GM19468 (cell line): Measurements from ENCODE around the gene NXPH4.

Experiments
- ATAC-seq: cut with Tn5 transposase; IDR thresholded peaks from one replicate; pipeline ENCODE4 v1.9.1; 2021; ENCODE audit warnings: mild to moderate bottlenecking, moderate library complexity, moderate number of reproducible peaks; ENCODE audit not compliant: unreplicated experiment; ENCODE audit errors: extremely low read depth

Gene NXPH4

GRCh38 chr12:57240066-57240921, 23.7 kb downstream of the NXPH4 start:
- ATAC-seq, result no peak

GRCh38 chr12:57240926-57241401, 24.4 kb downstream of the NXPH4 start:
- ATAC-seq, result no peak

DNA sequence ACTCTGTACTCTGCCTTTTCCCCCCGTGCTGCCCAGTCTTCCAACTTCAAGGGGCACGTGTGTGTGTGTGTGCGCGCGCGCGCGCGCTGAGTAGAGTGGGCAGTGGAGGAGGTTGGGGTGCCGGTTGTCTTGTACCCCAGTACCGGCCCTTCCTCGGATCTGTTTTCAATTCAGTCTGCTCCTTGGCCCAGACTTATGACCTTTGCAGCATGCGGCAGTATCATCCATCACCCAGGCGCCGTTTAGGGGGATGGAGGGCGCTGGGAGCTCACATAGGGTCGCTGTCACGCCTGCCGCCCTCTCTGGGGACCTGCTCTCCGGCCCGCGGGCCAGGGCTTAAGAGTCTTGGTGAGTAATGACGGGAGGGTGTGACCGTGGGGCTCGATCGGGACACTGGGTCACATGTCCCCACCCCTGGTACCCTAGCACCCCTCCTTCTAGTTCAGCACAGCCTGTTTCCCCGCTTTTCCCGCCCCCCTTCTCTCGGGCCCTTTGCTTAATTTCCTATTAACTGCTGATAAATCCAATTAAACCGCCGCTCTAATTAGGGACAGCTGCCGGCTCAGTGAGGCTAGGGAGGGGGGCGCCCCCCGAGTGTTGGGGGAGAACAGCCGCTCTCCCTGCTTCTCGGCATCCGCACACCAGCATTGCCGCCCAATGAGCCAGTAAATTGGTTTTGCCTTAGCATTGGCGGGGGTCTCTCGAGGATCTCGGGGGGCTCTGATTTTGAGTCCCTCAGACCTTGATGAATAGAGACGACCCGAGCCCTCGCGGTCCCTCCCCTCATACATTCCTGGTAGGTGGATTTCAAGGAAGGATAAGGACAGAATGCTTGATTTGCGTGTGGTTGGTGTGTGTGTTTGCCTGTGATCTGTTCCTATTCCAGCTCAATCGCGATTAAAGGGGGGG, 25.1 kb downstream of the NXPH4 start:
- ATAC-seq, result no peak

DNA sequence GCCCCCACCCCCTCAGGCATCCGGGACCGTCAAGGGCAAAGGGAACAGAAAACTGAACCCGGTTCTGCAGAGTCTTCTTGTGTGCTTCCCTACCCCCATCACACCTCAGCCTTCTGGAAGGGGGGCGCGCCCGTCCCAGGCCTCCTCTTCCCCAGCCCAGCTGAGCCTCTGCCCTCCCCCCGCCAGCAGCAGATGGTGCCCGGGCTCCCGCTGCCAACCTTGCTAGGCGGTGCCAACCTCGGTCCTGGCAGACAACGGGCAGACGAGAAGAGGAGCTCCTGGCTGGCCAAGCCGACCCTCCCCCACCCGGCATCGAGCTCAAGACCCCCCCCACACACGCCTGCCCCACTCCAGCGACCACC, 25.7 kb downstream of the NXPH4 start:
- no peak for ATAC-seq

- ATAC-seq, result no peak
Observed at GRCh38 chr12:57242691-57243454, 26.3 kb downstream of the NXPH4 start.

GRCh38 chr12:57243521-57244311, 27.1 kb downstream of the NXPH4 start:
- ATAC-seq, result no peak

DNA sequence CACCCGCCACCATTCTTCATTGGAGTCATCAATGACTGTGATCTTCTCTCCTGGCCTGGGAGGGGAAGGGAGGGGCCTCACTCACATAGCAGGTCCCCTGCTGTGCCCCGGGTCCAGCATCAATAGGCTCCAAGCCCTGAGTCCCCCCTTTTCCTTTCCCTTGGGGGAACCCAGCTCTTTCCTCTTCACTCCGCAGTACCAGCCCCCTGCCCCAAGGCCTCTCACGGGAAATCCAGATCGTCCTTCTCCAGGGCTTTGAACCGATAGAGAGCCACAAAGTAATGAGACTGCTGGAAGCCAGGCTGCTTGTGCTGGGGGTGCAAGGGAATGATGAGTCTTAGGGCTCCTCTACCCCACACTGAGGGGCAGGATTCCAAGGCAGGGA, 27.7 kb downstream of the NXPH4 start:
- ATAC-seq, result no peak

DNA sequence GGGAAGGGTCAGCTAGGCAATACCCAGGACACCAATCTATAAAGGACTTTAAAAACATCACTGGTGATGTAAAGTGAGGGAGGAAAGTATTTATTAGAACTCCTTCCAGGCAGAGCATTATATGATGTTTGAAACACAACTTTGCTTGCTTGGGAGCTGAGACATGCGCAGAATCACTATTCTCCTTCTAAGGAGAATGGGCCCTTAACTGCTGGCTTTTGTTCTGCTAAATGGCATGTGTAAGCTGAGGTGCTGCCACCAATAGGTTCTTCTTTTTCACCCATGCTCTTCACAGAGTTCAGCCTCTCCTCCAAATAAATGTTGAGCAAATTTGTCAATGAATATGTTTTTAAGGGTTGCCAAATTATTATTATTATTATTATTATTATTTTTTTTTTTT, 30.4 kb downstream of the NXPH4 start:
- ATAC-seq, result no peak

- no peak for ATAC-seq
Observed at GRCh38 chr12:57248934-57249742, 32.5 kb downstream of the NXPH4 start.

GRCh38 chr12:57250541-57250940, 33.9 kb downstream of the NXPH4 start:
- no peak for ATAC-seq

- ATAC-seq, result no peak
Observed at GRCh38 chr12:57250956-57251355, 34.4 kb downstream of the NXPH4 start, which contains the start of gene STAC3. Gene STAC3 (minus strand): TSS chr12:57251187. CDS start chr12:57249636, 1,551 bp downstream.

DNA sequence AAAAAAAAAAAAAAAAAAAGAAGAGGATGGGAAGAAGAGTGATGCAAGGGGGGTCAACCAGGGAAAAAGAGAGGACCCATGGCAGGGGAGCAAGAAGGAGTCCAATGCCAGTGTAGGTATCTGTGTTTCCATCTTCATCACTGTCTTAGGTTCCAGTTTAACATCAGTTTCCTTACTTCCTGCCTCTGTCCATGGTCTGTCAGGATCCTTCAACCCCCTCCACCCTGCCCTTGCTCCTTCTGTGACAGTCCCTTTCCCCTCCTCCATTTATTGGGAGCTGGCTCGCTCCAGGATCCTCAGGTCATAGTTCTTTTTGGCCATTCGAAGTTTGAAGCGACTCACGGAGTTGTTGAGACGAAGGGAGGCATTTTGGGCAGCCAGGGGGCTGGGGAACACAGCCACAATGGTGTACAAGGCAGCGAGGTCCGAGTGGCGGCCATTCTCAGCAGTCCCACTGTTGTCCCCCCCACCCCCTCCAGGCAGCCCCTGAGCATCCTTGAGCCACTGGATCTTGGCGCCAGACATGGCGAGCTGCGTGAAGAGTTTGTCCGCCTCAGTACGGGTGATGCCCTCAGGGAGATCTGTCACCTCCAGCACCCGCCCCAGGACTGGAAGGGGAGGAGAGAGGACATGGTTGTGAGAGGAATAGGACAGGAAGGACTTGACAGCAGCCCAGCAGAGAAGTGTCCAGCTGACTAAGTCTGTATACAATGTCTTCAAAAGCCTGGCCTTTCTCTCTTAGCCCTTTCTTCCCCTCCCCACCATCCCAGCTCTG, 38.1 kb downstream of the NXPH4 start:
- no peak for ATAC-seq

GRCh38 chr12:57255916-57256315, 39.3 kb downstream of the NXPH4 start:
- no peak for ATAC-seq

GRCh38 chr12:57258977-57259970, 42.7 kb downstream of the NXPH4 start:
- ATAC-seq, result no peak

DNA sequence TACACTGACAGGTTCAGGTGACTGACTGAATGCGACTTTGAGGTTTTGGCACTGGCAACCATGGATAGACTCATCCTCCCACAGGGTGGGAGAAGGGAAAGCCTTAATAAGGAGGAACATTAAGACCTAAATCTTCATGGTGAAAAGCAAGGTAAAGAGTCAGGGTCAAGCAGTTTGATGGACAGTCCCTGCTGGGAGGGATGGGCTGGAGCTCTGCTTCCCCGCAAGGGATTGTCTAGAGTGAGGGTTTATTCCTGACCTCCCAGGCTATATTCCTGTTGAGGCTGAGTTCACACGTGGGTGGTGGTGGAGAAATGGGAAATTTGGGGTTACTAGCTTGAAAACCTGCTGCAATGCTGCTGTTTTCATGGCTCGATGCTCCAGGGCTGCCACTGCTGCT, 43.8 kb downstream of the NXPH4 start:
- no peak for ATAC-seq

GRCh38 chr12:57261428-57261865, 44.9 kb downstream of the NXPH4 start:
- ATAC-seq, result no peak
